ENCODE data around the gene EFR3B. TPM values are rescaled to one million over a fixed set of nuclear protein-coding genes. Genes with fewer than 3 reads are reported as not detected.

The EFR3B gene
- total and polyA plus RNA-seq, 7 donors, result 0.59 to 12.7 (median 1.7) TPM

DNA sequence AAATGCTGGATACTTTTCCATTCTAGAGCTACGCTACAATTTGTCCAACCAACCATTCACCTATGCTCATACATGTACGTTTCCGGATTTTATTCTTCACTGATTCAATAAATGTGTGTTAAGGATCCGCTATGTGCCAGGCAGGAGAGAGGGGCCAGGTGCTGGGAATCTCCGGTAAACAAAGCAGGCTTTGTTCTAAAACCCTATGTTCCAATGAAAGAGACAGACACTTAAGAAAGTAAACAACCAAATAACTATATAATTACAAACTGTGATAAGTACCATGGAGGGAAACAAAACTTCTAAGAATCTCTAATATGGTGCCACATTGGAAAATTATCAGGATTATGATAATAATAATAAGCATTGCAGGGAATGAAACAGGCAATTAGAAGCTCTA is 148.7 kb downstream of the EFR3B start:
- Histone ChIP-seq H3K27ac (no peak overlapping the region), H3K27me3 (ENCODE audit: insufficient read depth in 3 of 3, low read length in 2 of 3) (no peaks in the 10 kb centered on the region), H3K4me1 (no peaks in the 10 kb centered on the region), H3K9me3 (no peaks in the 10 kb centered on the region), H3K36me3 (ENCODE audit: insufficient read depth in 1 of 2, low read depth in 1 of 2) (no peaks in the 10 kb centered on the region), H3K4me3 (no peak overlapping the region)
- no peak for ATAC-seq
- intact Hi-C loops (cut with DNase I), result loop anchor here in 1 of 2 donors (5.0 kb wide), 1 partner anchor 203 kb away; no protein-coding TSS in a partner anchor
- 79 to 86% (median 83%) methylated on average over 5 of the region's 5 CpGs for WGBS, 3 donors
- TF ChIP-seq, protein P1, sequence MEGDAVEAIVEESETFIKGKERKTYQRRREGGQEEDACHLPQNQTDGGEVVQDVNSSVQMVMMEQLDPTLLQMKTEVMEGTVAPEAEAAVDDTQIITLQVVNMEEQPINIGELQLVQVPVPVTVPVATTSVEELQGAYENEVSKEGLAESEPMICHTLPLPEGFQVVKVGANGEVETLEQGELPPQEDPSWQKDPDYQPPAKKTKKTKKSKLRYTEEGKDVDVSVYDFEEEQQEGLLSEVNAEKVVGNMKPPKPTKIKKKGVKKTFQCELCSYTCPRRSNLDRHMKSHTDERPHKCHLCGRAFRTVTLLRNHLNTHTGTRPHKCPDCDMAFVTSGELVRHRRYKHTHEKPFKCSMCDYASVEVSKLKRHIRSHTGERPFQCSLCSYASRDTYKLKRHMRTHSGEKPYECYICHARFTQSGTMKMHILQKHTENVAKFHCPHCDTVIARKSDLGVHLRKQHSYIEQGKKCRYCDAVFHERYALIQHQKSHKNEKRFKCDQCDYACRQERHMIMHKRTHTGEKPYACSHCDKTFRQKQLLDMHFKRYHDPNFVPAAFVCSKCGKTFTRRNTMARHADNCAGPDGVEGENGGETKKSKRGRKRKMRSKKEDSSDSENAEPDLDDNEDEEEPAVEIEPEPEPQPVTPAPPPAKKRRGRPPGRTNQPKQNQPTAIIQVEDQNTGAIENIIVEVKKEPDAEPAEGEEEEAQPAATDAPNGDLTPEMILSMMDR (IDR thresholded peaks at IDR 0.05), result no peak
- DNase-seq, result no peak

DNA sequence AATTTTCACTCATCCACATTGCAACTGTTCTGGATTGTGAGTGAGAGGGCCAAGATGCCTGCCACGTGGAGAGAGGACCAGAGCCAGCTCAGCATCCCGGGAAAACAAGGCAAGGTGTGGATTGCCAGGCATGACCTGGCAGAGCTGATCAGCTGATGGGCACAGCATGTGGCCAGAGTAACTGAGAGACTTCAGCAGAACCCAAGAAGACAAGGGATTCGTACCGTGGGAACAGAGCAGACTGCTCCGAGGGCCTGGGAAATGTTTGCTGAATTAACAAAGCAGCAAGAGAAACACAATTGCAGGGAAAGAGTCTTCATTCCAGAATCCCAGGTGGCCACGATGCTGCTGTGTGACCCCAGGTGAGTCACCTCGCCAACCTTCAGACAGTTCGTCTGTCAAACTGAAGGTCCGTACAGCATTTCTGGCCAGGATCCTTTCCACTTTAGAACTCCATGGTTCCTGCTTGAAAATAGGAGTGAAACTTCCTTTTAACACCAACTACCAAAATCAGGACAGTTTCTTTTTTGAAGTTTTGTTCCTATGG is 152.8 kb downstream of the EFR3B start:
- DNase-seq (no peak), ATAC-seq (no peak)
- no peaks in the 10 kb centered on the region for H3K36me3 ChIP-seq (ENCODE audit: insufficient read depth in 1 of 2, low read depth in 1 of 2)
- intact Hi-C loops (cut with DNase I), result loop anchor here in 1 of 2 donors (5.0 kb wide), 2 partner anchors 207 to 217 kb away; no protein-coding TSS in a partner anchor
- no peaks in the 10 kb centered on the region for H3K27me3 ChIP-seq (ENCODE audit: insufficient read depth in 3 of 3, low read length in 2 of 3)
- H3K4me1 ChIP-seq, result no peaks in the 10 kb centered on the region
- TF ChIP-seq, protein P1 (IDR thresholded peaks at IDR 0.05), result no peak
- no peaks in the 10 kb centered on the region for H3K9me3 ChIP-seq
- WGBS, 3 donors, result 80 to 88% (median 82%) methylated on average over 9 of the region's 9 CpGs
- H3K27ac ChIP-seq, result no peak overlapping the region
- H3K4me3 ChIP-seq, result no peak overlapping the region

DNA sequence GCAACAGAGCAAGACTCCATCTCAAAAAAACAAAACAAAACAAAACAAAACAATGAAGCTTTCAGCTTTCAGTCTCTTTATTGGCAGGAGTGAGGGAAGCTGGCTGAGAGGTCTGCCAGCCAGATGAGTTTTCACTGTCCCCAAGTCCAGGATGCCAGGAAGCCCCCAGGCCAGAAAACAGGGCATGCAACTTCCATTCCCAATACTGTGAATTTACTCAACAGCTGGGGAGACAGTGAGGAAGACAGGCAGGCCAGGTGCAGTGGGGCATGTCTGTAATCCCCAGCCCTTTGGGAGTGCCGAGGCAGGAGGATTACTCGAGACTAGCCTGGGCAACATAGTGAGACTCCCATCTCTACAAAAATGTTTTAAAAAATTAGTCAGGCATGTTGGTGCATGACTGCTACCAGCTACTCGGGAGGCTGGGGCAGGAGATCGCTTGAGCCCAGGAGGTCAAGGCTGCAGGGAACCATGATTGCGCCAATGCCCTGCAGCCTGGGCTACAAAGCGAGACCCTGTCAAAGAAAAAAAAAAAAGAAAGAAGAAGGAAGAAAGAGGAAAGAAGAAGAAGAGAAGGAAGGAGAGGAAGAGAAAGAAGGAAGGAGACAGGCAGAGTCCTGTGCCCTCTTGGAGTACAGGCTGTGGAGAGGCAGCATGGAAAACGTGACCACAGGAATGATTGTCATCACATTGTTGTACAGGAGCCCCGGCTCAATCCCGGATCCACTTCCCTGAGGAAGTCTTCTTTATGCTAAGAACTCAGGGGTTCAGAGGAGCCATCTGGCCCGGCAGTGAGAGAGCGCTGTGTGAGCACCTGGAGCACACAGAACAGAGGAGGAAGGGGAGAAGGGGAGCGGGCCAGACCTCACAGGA is 155.7 kb downstream of the EFR3B start:
- no peak overlapping the region for H3K27ac ChIP-seq
- DNase-seq (no peak), ATAC-seq (no peak)
- intact Hi-C loops (cut with DNase I), result loop anchor here in 1 of 2 donors (5.0 kb wide), 1 partner anchor 220 kb away; no protein-coding TSS in a partner anchor
- H3K36me3 ChIP-seq (ENCODE audit: insufficient read depth in 1 of 2, low read depth in 1 of 2), result no peaks in the 10 kb centered on the region
- H3K9me3 ChIP-seq, result no peaks in the 10 kb centered on the region
- 49 to 58% (median 56%) methylated on average over 12 of the region's 12 CpGs for WGBS, 3 donors
- no peak overlapping the region for H3K4me3 ChIP-seq
- H3K27me3 ChIP-seq (ENCODE audit: insufficient read depth in 3 of 3, low read length in 2 of 3), result no peaks in the 10 kb centered on the region
- H3K4me1 ChIP-seq, result no peaks in the 10 kb centered on the region
- TF ChIP-seq, protein P1 (IDR thresholded peaks at IDR 0.05), result no peak

DNA sequence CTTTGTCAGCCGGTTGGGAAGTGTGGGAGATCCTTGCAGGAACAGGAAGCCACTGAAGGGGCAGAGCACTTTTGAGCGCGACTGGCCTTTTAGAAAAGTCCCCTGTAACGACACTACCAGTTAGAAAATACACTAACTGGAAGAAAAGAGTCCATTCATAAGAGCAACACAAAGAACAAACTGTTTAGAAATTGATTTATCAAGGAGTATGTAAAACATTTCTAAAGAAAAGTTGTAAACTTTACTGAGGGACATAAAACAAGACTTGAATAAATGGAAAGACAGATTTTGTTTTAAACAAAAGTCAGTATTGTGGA is 156.3 kb downstream of the EFR3B start:
- intact Hi-C loops (cut with DNase I), result loop anchor here in 1 of 2 donors (5.0 kb wide), 1 partner anchor 221 kb away; no protein-coding TSS in a partner anchor
- H3K4me1 ChIP-seq, result no peaks in the 10 kb centered on the region

More for the DNA sequence above, 156.3 kb downstream of the EFR3B start:
- no peak for DNase-seq
- no peaks in the 10 kb centered on the region for H3K36me3 ChIP-seq (ENCODE audit: insufficient read depth in 1 of 2, low read depth in 1 of 2)
- H3K9me3 ChIP-seq, result no peaks in the 10 kb centered on the region
- no peaks in the 10 kb centered on the region for H3K27me3 ChIP-seq (ENCODE audit: insufficient read depth in 3 of 3, low read length in 2 of 3)
- TF ChIP-seq, protein P1 (IDR thresholded peaks at IDR 0.05), result no peak
- no peak overlapping the region for H3K4me3 ChIP-seq
- ATAC-seq, result no peak
- WGBS, 3 donors, result 39 to 51% (median 44%) methylated on average over 4 of the region's 4 CpGs
- no peak overlapping the region for H3K27ac ChIP-seq
